HCT116 (cell line): ENCODE data around the gene BST1. TPM values are rescaled to one million over a fixed set of nuclear protein-coding genes. Genes with fewer than 3 reads are reported as not detected.

Experiments
- ATAC-seq: fragments of 200-7000 bp; cut with Tn5 transposase; 2 replicates; pipeline ENCODE4 v1.9.1; 2020; ENCODE audit warnings: mild to moderate bottlenecking, moderate library complexity
- BruUV-seq: library from RNA; stranded (reverse); fragments of 400-500 nt; replicated peaks from 2 replicates; lab custom pipeline; 2021; lab: Mats Ljungman, UMichigan
- CTCF ChIA-PET: fragments of 300-600 bp; sonication (Branson Sonifier 250); formaldehyde crosslinking; loops from one replicate; lab custom pipeline; 2021; ENCODE audit warnings: antibody characterized with exemption; lab: Charles Lee
- POLR2A ChIA-PET: fragments of 300-600, 350-600 bp; sonication (Branson Sonifier 250); formaldehyde crosslinking; loops from one replicate; lab custom pipeline; 2021; ENCODE audit warnings: antibody characterized with exemption; lab: Charles Lee
- RAD21 ChIA-PET, 2 experiments: fragments of 300-600 bp; sonication (Branson Sonifier 250); formaldehyde crosslinking; loops; one replicate each; lab custom pipeline; 2023; ENCODE audit warnings: low total read pairs in 2 of 2; ENCODE audit not compliant: uncharacterized antibody in 2 of 2, unreplicated experiment in 2 of 2, low non-redundant PET in 1 of 2; lab: Charles Lee
- DNase-seq: peaks from one replicate; pipeline ENCODE4 v3.0.0-alpha.2; 2010; ENCODE audit warnings: low read depth, low spot score
- H2AFZ ChIP-seq: fragments of 200-600 bp; shearing (Covaris generic), sonication (generic); 2 replicates; pipeline ENCODE4 v1.6.1; 2017; ENCODE audit warnings: low read depth, mixed run types, mixed read lengths, antibody characterized with exemption, low read length; ENCODE audit not compliant: poor library complexity, severe bottlenecking
- H3K27ac ChIP-seq: 2 replicates; pipeline ENCODE4 v1.5.1; 2012; ENCODE audit warnings: low read depth, low read length
- H3K27me3 ChIP-seq: fragments of 200-600 bp; sonication (generic); 2 replicates; pipeline ENCODE4 v1.6.1; 2016; ENCODE audit warnings: mixed run types, low read length, mixed read lengths; ENCODE audit not compliant: insufficient read depth
- H3K36me3 ChIP-seq, 2 experiments: fragments of 200-500 bp in 1 of 2; fragments of 200-600 bp in 1 of 2; sonication (Bioruptor generic) in 1 of 2; sonication (generic) in 1 of 2; 2 replicates each; pipeline versions ENCODE4 v1.5.1 to v1.6.1; 2014 to 2016; ENCODE audit warnings: low read length in 2 of 2, inconsistent platforms in 1 of 2, mixed read lengths in 1 of 2, mixed run types in 1 of 2; ENCODE audit not compliant: insufficient read depth in 2 of 2, control insufficient read depth in 1 of 2
- H3K4me1 ChIP-seq, 2 experiments: fragments of 200-600 bp in 1 of 2; sonication (generic) in 1 of 2; 2 replicates each; pipeline versions ENCODE4 v1.5.1 to v1.6.1; 2012 to 2017; ENCODE audit warnings: low read length in 2 of 2, inconsistent platforms in 1 of 2, mild to moderate bottlenecking in 1 of 2, mixed read lengths in 1 of 2, mixed run types in 1 of 2, moderate library complexity in 1 of 2; ENCODE audit not compliant: insufficient read depth in 2 of 2, control insufficient read depth in 1 of 2
- H3K4me2 ChIP-seq: fragments of 200-600 bp; sonication (generic); 2 replicates; pipeline ENCODE4 v1.6.1; 2017; ENCODE audit warnings: mixed run types, low read length, mixed read lengths
- H3K4me3 ChIP-seq, 2 experiments: fragments of 200-600 bp in 1 of 2; sonication (generic) in 1 of 2; replicated peaks in 1 of 2; 2 replicates each; pipeline ENCODE4 v1.5.1; 2011 to 2016; ENCODE audit warnings: low read length in 2 of 2, control low read depth in 1 of 2, low read depth in 1 of 2, mild to moderate bottlenecking in 1 of 2, mixed read lengths in 1 of 2, mixed run types in 1 of 2
- H3K79me2 ChIP-seq: fragments of 200-600 bp; sonication (generic); 2 replicates; pipeline ENCODE4 v1.6.1; 2017; ENCODE audit warnings: mild to moderate bottlenecking, mixed run types, low read length, moderate library complexity, mixed read lengths; ENCODE audit not compliant: insufficient read depth
- H3K9ac ChIP-seq: fragments of 200-600 bp; sonication (generic); 2 replicates; pipeline ENCODE4 v1.6.1; 2016; ENCODE audit warnings: low read length, mixed read lengths
- H3K9me2 ChIP-seq: fragments of 200-600 bp; sonication (generic), shearing (Covaris generic); 2 replicates; pipeline ENCODE4 v1.6.1; 2017; ENCODE audit warnings: mixed run types, mild to moderate bottlenecking, moderate library complexity; ENCODE audit not compliant: insufficient read depth
- H3K9me3 ChIP-seq, 2 experiments: fragments of 200-500 bp in 1 of 2; fragments of 200-600 bp in 1 of 2; sonication (Bioruptor generic) in 1 of 2; sonication (generic) in 1 of 2; 2 replicates each; pipeline ENCODE4 v1.6.1; 2014 to 2017; ENCODE audit warnings: low read length in 2 of 2, mixed read lengths in 2 of 2, inconsistent platforms in 1 of 2, low read depth in 1 of 2, mild to moderate bottlenecking in 1 of 2, mixed run types in 1 of 2, moderate library complexity in 1 of 2; ENCODE audit not compliant: control insufficient read depth in 1 of 2, insufficient read depth in 1 of 2
- H4K20me1 ChIP-seq: fragments of 200-600 bp; sonication (generic), shearing (Covaris generic); 2 replicates; pipeline ENCODE4 v1.6.1; 2017; ENCODE audit warnings: mixed run types, mild to moderate bottlenecking, moderate library complexity; ENCODE audit not compliant: insufficient read depth
- CBX3 ChIP-seq: IDR thresholded peaks from 2 replicates; pipeline ENCODE4 v1.6.1; 2012; ENCODE audit warnings: low read depth
- EZH2 ChIP-seq: fragments of 200-600 bp; sonication (generic); IDR thresholded peaks from 2 replicates; pipeline ENCODE4 v1.6.1; 2017; ENCODE audit warnings: antibody characterized with exemption, mixed run types
- EZH2phosphoT487 ChIP-seq: fragments of 200-600 bp; IDR thresholded peaks from 2 replicates; pipeline ENCODE4 v1.6.1; 2018; ENCODE audit warnings: antibody characterized with exemption, borderline replicate concordance
- FOSL1 ChIP-seq: IDR thresholded peaks from 2 replicates; pipeline ENCODE4 v1.6.1; 2012; ENCODE audit warnings: low read depth
- POLR2AphosphoS5 ChIP-seq: IDR thresholded peaks from 2 replicates; pipeline ENCODE4 v1.6.1; 2011; ENCODE audit warnings: mild to moderate bottlenecking, low read depth, low read length, moderate library complexity
- RAD21 ChIP-seq: IDR thresholded peaks from 2 replicates; pipeline ENCODE4 v1.6.1; 2012; ENCODE audit warnings: low read depth, mild to moderate bottlenecking
- SIN3A ChIP-seq: IDR thresholded peaks from 2 replicates; pipeline ENCODE4 v1.6.1; 2012; ENCODE audit warnings: low read depth
- SP1 ChIP-seq: IDR thresholded peaks from 2 replicates; pipeline ENCODE4 v1.6.1; 2012; ENCODE audit warnings: low read depth
- SRF ChIP-seq: IDR thresholded peaks from 2 replicates; pipeline ENCODE4 v1.6.1; 2012; ENCODE audit warnings: low read depth
- TCF7L2 ChIP-seq: IDR thresholded peaks from 2 replicates; pipeline ENCODE4 v1.7.0; 2011; ENCODE audit warnings: borderline replicate concordance, inconsistent platforms; ENCODE audit not compliant: insufficient read depth, insufficient read length; ENCODE audit errors: extremely low read depth
- intact Hi-C: fragments of 100-400 bp; cut with micrococcal nuclease; formaldehyde crosslinking; loops from 2 replicates; pipeline ENCODE4 v1.10.0; 2022
- total RNA-seq: library from RNA; stranded (reverse); gene quantifications from one replicate; pipeline ENCODE4 v1.2.1, GENCODE V29; 2021; ENCODE audit not compliant: unreplicated experiment
- TF ChIP-seq, protein P1 (sequence below): IDR thresholded peaks from 2 replicates; pipeline ENCODE4 v1.6.1; 2012
- TF ChIP-seq, protein P2 (sequence below): IDR thresholded peaks from 2 replicates; pipeline ENCODE4 v1.6.1; 2011; ENCODE audit warnings: mild to moderate bottlenecking, low read length, moderate library complexity; ENCODE audit not compliant: insufficient replicate concordance; ENCODE audit errors: extremely low read depth
- TF ChIP-seq, protein P3 (sequence below), 3 experiments: fragments of 200-600 bp in 1 of 3; sonication (generic) in 1 of 3; IDR thresholded peaks in 2 of 3; conservative IDR thresholded peaks in 1 of 3; 2 replicates each; pipeline ENCODE4 v1.5.1; 2012 to 2017; ENCODE audit warnings: low read depth in 2 of 3, low read length in 2 of 3, antibody characterized with exemption in 1 of 3, borderline replicate concordance in 1 of 3, control low read depth in 1 of 3, mild to moderate bottlenecking in 1 of 3, mixed read lengths in 1 of 3, mixed run types in 1 of 3, moderate library complexity in 1 of 3; ENCODE audit not compliant: insufficient read depth in 1 of 3
- TF ChIP-seq, protein P4 (sequence below): IDR thresholded peaks from 2 replicates; pipeline ENCODE4 v1.6.1; 2012; ENCODE audit warnings: low read depth
- TF ChIP-seq, protein P5 (sequence below): IDR thresholded peaks from 2 replicates; pipeline ENCODE4 v1.6.1; 2012

BST1 gene
- total RNA-seq, 1 experiment from 2014 or later = 0.44 TPM

DNA sequence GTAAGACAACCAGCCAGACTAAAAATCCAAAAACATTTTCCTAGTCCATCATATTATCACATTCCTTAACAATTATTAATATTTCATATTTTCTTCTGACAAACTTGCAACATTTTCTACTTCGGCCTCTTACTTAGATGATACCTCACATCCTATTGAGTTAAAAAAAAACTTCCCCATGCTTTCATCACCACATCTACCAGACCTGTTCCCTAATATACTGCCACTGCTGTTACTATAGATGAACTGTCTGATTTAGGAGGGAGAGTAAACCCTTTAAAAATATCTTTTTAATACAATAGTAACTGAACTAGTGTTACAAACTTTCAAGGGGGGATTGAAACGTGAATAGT, 19.7 kb upstream of the BST1 start:
- ChIA-PET RAD21 (no interaction called here), POLR2A (no interaction called here), CTCF (no interaction called here)
- peaks cover 9 to 20% of the 10 kb centered on the region in 2 experiments for H3K36me3 ChIP-seq
- H3K9me3 ChIP-seq = no peaks in the 10 kb centered on the region
- intact Hi-C loops = no loop called here
- peak overlapping the region; percentile 98; the same call in 1 of the 2 replicates for H3K9ac ChIP-seq
- H3K9me2 ChIP-seq = no peaks in the 10 kb centered on the region
- H2AFZ ChIP-seq = no peak overlapping the region
- no peak for TF ChIP-seq POLR2AphosphoS5
- TF ChIP-seq CBX3 = no peak
- no peak for TF ChIP-seq FOSL1
- TF ChIP-seq SIN3A = no peak
- TF ChIP-seq TCF7L2 = no peak
- TF ChIP-seq, protein P1, sequence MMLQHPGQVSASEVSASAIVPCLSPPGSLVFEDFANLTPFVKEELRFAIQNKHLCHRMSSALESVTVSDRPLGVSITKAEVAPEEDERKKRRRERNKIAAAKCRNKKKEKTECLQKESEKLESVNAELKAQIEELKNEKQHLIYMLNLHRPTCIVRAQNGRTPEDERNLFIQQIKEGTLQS = no peak
- TF ChIP-seq, protein P2, sequence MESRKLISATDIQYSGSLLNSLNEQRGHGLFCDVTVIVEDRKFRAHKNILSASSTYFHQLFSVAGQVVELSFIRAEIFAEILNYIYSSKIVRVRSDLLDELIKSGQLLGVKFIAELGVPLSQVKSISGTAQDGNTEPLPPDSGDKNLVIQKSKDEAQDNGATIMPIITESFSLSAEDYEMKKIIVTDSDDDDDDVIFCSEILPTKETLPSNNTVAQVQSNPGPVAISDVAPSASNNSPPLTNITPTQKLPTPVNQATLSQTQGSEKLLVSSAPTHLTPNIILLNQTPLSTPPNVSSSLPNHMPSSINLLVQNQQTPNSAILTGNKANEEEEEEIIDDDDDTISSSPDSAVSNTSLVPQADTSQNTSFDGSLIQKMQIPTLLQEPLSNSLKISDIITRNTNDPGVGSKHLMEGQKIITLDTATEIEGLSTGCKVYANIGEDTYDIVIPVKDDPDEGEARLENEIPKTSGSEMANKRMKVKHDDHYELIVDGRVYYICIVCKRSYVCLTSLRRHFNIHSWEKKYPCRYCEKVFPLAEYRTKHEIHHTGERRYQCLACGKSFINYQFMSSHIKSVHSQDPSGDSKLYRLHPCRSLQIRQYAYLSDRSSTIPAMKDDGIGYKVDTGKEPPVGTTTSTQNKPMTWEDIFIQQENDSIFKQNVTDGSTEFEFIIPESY = no peak
- TF ChIP-seq, protein P3, sequence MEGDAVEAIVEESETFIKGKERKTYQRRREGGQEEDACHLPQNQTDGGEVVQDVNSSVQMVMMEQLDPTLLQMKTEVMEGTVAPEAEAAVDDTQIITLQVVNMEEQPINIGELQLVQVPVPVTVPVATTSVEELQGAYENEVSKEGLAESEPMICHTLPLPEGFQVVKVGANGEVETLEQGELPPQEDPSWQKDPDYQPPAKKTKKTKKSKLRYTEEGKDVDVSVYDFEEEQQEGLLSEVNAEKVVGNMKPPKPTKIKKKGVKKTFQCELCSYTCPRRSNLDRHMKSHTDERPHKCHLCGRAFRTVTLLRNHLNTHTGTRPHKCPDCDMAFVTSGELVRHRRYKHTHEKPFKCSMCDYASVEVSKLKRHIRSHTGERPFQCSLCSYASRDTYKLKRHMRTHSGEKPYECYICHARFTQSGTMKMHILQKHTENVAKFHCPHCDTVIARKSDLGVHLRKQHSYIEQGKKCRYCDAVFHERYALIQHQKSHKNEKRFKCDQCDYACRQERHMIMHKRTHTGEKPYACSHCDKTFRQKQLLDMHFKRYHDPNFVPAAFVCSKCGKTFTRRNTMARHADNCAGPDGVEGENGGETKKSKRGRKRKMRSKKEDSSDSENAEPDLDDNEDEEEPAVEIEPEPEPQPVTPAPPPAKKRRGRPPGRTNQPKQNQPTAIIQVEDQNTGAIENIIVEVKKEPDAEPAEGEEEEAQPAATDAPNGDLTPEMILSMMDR (IDR thresholded peaks at IDR 0.05 in 2 of 3, conservative IDR thresholded peaks at IDR 0.05 in 1 of 3; ENCODE audit: borderline replicate concordance in 1 of 3, insufficient read depth in 1 of 3, low read depth in 2 of 3, low read length in 2 of 3) = no peak
- no peak for TF ChIP-seq SP1
- TF ChIP-seq, protein P4, sequence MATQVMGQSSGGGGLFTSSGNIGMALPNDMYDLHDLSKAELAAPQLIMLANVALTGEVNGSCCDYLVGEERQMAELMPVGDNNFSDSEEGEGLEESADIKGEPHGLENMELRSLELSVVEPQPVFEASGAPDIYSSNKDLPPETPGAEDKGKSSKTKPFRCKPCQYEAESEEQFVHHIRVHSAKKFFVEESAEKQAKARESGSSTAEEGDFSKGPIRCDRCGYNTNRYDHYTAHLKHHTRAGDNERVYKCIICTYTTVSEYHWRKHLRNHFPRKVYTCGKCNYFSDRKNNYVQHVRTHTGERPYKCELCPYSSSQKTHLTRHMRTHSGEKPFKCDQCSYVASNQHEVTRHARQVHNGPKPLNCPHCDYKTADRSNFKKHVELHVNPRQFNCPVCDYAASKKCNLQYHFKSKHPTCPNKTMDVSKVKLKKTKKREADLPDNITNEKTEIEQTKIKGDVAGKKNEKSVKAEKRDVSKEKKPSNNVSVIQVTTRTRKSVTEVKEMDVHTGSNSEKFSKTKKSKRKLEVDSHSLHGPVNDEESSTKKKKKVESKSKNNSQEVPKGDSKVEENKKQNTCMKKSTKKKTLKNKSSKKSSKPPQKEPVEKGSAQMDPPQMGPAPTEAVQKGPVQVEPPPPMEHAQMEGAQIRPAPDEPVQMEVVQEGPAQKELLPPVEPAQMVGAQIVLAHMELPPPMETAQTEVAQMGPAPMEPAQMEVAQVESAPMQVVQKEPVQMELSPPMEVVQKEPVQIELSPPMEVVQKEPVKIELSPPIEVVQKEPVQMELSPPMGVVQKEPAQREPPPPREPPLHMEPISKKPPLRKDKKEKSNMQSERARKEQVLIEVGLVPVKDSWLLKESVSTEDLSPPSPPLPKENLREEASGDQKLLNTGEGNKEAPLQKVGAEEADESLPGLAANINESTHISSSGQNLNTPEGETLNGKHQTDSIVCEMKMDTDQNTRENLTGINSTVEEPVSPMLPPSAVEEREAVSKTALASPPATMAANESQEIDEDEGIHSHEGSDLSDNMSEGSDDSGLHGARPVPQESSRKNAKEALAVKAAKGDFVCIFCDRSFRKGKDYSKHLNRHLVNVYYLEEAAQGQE = no peak
- TF ChIP-seq EZH2 = no peak
- no peak for TF ChIP-seq RAD21
- TF ChIP-seq, protein P5, sequence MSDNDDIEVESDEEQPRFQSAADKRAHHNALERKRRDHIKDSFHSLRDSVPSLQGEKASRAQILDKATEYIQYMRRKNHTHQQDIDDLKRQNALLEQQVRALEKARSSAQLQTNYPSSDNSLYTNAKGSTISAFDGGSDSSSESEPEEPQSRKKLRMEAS = no peak
- no peak for TF ChIP-seq EZH2phosphoT487
- TF ChIP-seq SRF = no peak
- peaks cover 12 to 33% of the 10 kb centered on the region in 2 experiments for H3K4me1 ChIP-seq
- ATAC-seq (no peak), DNase-seq (no peak)
- no peaks in the 10 kb centered on the region for H4K20me1 ChIP-seq
- peak overlapping the region; percentile 84 for H3K4me2 ChIP-seq
- peak overlapping the region; percentile 87 to 91; a peak in 3 of 4 replicates for H3K4me3 ChIP-seq
- H3K27me3 ChIP-seq = no peaks in the 10 kb centered on the region
- no peak overlapping the region for H3K27ac ChIP-seq
- BruUV-seq = no TSS peak
- H3K79me2 ChIP-seq = peaks cover 77% of the 10 kb centered on the region
